A549 (cell line): ENCODE results near the gene SBF2. TPM values are rescaled to one million over a fixed set of nuclear protein-coding genes. Genes with fewer than 3 reads are reported as not detected.
A peak's percentile ranks its signal among the peaks of the same experiment; 100 is the strongest.

ENCODE experiments used
- ATAC-seq, 2 experiments: fragments of 200-7000 bp in 1 of 2; fragments of >200 bp in 1 of 2; cut with Nextera tagmentation in 1 of 2; cut with Tn5 transposase in 1 of 2; 3 replicates each; pipeline versions ENCODE4 v1.8.0 to v1.9.1; 2018 to 2020; ENCODE audit warnings: mild to moderate bottlenecking in 1 of 2, moderate library complexity in 1 of 2
- CTCF ChIA-PET: fragments of 300-600 bp; sonication (Branson Sonifier 250); formaldehyde crosslinking; extraction: SDS; loops from one replicate; lab custom pipeline; 2021; ENCODE audit warnings: antibody characterized with exemption, inconsistent platforms; lab: Yijun Ruan, JAX
- POLR2A ChIA-PET: fragments of 350-600 bp; formaldehyde crosslinking; extraction: SDS; loops from one replicate; lab custom pipeline; 2021; ENCODE audit warnings: antibody characterized with exemption, inconsistent platforms; lab: Yijun Ruan, JAX
- DNase-seq, 2 experiments: peaks; one replicate each; pipeline versions ENCODE4 v3.0.0 to v3.0.0-alpha.2; 2011 to 2016; ENCODE audit warnings: low read depth in 1 of 2, low spot score in 1 of 2
- FAIRE-seq: peaks from 2 replicates; lab custom pipeline; 2011; peaks lifted over from hg19 to GRCh38; lab: Jason Lieb, UNC
- H3K27ac ChIP-seq, 2 experiments: fragments of >200 bp; sonication (Bioruptor Twin); formaldehyde crosslinking; 3 replicates each; pipeline ENCODE4 v1.5.1; 2016 to 2017
- H3K4me1 ChIP-seq: fragments of >200 bp; sonication (Bioruptor Twin); formaldehyde crosslinking; 3 replicates; pipeline ENCODE4 v1.6.1; 2016
- H3K4me2 ChIP-seq: fragments of >200 bp; sonication (Bioruptor Twin); formaldehyde crosslinking; 3 replicates; pipeline ENCODE4 v1.6.1; 2016
- H3K4me3 ChIP-seq: fragments of >200 bp; sonication (Bioruptor Twin); formaldehyde crosslinking; 3 replicates; pipeline ENCODE4 v1.5.1; 2016
- H3K9me3 ChIP-seq: fragments of >200 bp; sonication (Bioruptor Twin); formaldehyde crosslinking; 3 replicates; pipeline ENCODE4 v1.6.1; 2016
- EHF ChIP-seq: fragments of 250-450 bp; sonication (Bioruptor Pico); IDR thresholded peaks from 2 replicates; pipeline ENCODE4 v1.5.0; 2020; ENCODE audit warnings: mild to moderate bottlenecking
- FOSL2 ChIP-seq, 2 experiments: fragments of 450-650 bp in 1 of 2; fragments of >200 bp in 1 of 2; sonication (Bioruptor Twin) in 1 of 2; formaldehyde crosslinking; IDR thresholded peaks; 2 replicates each; pipeline versions ENCODE4 v1.5.0 to v1.6.1; 2016 to 2020; ENCODE audit warnings: mild to moderate bottlenecking in 1 of 2, moderate library complexity in 1 of 2
- FOXS1 ChIP-seq: fragments of 250-450 bp; sonication (Bioruptor Pico); IDR thresholded peaks from 2 replicates; pipeline ENCODE4 v1.5.0; 2020; ENCODE audit warnings: mild to moderate bottlenecking, moderate library complexity
- JUN ChIP-seq, 2 experiments: fragments of >200 bp; sonication (Bioruptor Twin); formaldehyde crosslinking; IDR thresholded peaks; 2 replicates in 1 of 2; 3 replicates in 1 of 2; pipeline ENCODE4 v1.6.1; 2016 to 2017
- KDM1A ChIP-seq: fragments of 200-600 bp; sonication (generic); IDR thresholded peaks from 2 replicates; pipeline ENCODE4 v1.6.1; 2016; ENCODE audit warnings: low read depth, mild to moderate bottlenecking
- MAZ ChIP-seq: fragments of 150-350 bp; IDR thresholded peaks from 2 replicates; pipeline ENCODE4 v1.6.1; 2014; ENCODE audit warnings: antibody characterized with exemption, low read depth, low read length, borderline replicate concordance
- MYC ChIP-seq: IDR thresholded peaks from 2 replicates; pipeline ENCODE4 v1.6.1; 2012; ENCODE audit warnings: mild to moderate bottlenecking, inconsistent platforms, low read length, improper control_type of control experiment, borderline replicate concordance
- NPAS2 ChIP-seq: fragments of 250-450 bp; sonication (Bioruptor Pico); IDR thresholded peaks from 2 replicates; pipeline ENCODE4 v1.8.0; 2022; ENCODE audit warnings: mild to moderate bottlenecking, moderate library complexity, borderline replicate concordance
- PHF8 ChIP-seq: fragments of 200-600 bp; sonication (generic); IDR thresholded peaks from 2 replicates; pipeline ENCODE4 v1.6.1; 2016; ENCODE audit warnings: low read depth, mild to moderate bottlenecking, antibody characterized with exemption, moderate library complexity, borderline replicate concordance
- POLR2A ChIP-seq: IDR thresholded peaks from 2 replicates; pipeline ENCODE4 v1.6.1; 2012; ENCODE audit warnings: mild to moderate bottlenecking, low read length
- RAD21 ChIP-seq, 2 experiments: fragments of >200 bp in 1 of 2; sonication (Bioruptor Twin) in 1 of 2; formaldehyde crosslinking in 1 of 2; IDR thresholded peaks in 1 of 2; conservative IDR thresholded peaks in 1 of 2; 2 replicates in 1 of 2; 3 replicates in 1 of 2; pipeline ENCODE4 v1.6.1; 2012 to 2018; ENCODE audit warnings: inconsistent platforms in 1 of 2
- RCOR1 ChIP-seq: fragments of 150-350 bp; IDR thresholded peaks from 2 replicates; pipeline ENCODE4 v1.6.1; 2014; ENCODE audit warnings: antibody characterized with exemption, low read length, low read depth
- TP53 ChIP-seq: fragments of 250-450 bp; sonication (Bioruptor Pico); IDR thresholded peaks from 2 replicates; pipeline ENCODE4 v1.5.0; 2021; ENCODE audit warnings: mild to moderate bottlenecking, moderate library complexity
- ZSCAN20 ChIP-seq: fragments of 250-450 bp; sonication (Bioruptor Pico); IDR thresholded peaks from 2 replicates; pipeline ENCODE4 v1.8.0; 2022; ENCODE audit warnings: mild to moderate bottlenecking, moderate library complexity
- WGBS: methylation state at CpG from one replicate; pipeline ENCODE4 v1.1.6; 2017; ENCODE audit errors: missing lambda C conversion rate; 5-methylcytosine and 5-hydroxymethylcytosine counted together
- polyA plus RNA-seq, 4 experiments: library from polyadenylated mRNA; depleted of rRNA in 3 of 4; stranded (reverse); fragments of >200 nt; fragmentation: RNase III in 1 of 4; extraction: RNeasy Plus Mini Kit Qiagen cat#74134 plus additional on column Dnase treatment in 1 of 4; gene quantifications; 2 replicates in 3 of 4; 3 replicates in 1 of 4; pipeline ENCODE4 v1.2.3, GENCODE V29; 2011 to 2017
- TF ChIP-seq, protein P1 (sequence below): fragments of 450-650 bp; IDR thresholded peaks from 2 replicates; pipeline ENCODE4 v1.6.1; 2014; ENCODE audit warnings: antibody characterized with exemption
- TF ChIP-seq, protein P2 (sequence below): fragments of 150-350 bp; IDR thresholded peaks from 2 replicates; pipeline ENCODE4 v1.6.1; 2014; ENCODE audit warnings: low read depth, mild to moderate bottlenecking, low read length
- TF ChIP-seq, protein P3 (sequence below): fragments of >200 bp; sonication (Bioruptor Twin); formaldehyde crosslinking; IDR thresholded peaks from 3 replicates; pipeline ENCODE4 v1.5.1; 2016
- TF ChIP-seq, protein P4 (sequence below): IDR thresholded peaks from 2 replicates; pipeline ENCODE4 v1.6.1; 2012
- TF ChIP-seq, protein P5 (sequence below): IDR thresholded peaks from 2 replicates; pipeline ENCODE4 v1.6.1; 2012; ENCODE audit warnings: low read depth, borderline replicate concordance

The SBF2 gene
- polyA plus RNA-seq, 2 of the 4 experiments (the other 2 are of a cell fraction) = 11.1 to 49.6 TPM

DNA sequence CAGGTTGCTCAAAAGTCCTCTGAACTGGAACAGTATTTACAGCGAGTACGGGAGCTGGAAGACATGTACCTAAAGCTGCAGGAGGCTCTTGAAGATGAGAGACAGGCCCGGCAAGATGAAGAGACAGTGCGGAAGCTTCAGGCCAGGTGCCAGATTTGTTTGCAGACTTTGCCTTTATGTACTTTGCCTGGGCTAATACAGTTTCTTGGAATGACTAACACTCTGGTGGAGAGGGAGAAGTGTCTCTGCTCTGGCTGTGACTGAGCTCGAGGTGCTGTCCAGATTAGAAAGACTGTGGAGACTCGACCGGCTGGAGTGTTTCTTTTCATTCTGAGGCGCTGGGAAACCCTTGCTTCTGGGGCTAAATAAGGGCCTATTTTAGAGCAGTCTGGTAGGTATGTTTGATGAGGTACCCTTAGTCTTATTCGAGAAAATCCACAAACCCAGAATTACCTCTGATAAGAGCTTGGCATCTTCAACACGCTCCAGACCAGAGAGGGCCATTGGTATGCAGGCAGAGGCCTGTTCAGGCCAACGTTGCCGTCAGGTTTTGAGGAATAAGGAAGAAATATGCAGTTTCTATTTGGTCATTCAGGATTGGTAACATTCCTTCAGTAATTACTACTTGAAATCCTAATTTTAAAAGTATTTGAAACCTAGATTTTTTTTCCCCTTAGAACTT is 553.7 kb downstream of the SBF2 start (continued):
- TF ChIP-seq, protein P1, sequence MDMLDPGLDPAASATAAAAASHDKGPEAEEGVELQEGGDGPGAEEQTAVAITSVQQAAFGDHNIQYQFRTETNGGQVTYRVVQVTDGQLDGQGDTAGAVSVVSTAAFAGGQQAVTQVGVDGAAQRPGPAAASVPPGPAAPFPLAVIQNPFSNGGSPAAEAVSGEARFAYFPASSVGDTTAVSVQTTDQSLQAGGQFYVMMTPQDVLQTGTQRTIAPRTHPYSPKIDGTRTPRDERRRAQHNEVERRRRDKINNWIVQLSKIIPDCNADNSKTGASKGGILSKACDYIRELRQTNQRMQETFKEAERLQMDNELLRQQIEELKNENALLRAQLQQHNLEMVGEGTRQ = no peak
- TF ChIP-seq TP53 (CRISPR knock-in tag) (no peak), EHF (CRISPR knock-in tag) (no peak), PHF8 (no peak)
- TF ChIP-seq, protein P2, sequence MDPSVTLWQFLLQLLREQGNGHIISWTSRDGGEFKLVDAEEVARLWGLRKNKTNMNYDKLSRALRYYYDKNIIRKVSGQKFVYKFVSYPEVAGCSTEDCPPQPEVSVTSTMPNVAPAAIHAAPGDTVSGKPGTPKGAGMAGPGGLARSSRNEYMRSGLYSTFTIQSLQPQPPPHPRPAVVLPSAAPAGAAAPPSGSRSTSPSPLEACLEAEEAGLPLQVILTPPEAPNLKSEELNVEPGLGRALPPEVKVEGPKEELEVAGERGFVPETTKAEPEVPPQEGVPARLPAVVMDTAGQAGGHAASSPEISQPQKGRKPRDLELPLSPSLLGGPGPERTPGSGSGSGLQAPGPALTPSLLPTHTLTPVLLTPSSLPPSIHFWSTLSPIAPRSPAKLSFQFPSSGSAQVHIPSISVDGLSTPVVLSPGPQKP = no peak
- TF ChIP-seq, all 56 proteins: peak for 5

DNA sequence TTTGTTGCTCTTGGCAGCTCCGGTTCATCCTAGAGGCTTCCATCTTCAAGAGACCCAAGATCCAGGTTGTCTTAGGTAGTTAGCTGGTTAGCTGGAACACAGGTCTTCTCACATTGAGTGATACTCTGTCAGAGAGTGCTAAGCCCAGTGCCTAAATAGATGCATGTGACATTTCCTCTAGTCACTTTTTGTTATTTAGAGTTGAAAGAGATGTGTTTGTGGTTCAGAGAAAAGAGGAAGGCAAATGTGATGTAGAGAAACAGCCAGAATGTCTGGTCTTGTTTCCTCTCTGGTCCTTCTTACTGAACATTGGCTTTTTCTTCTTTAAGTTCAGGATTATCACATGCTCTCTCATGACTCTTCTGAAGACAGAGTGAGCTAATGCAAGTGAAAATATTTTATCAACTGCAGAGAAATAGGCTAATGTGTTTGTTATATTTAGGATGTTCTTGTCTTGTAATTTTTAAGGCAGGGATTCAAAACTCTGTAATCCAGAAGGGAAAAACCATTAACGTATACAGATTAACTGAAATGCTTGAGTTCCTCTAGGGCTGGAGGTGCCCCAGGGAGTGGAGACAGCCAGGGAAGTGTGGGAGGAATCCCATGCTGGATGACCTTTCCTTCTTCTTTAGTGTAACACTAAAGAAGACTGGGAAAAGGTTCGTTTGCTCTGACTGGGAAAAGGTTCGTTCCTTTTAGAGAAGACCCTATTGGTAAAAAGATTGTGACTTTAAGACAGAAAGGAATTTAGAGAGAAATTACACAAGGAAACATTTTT is 554.7 kb downstream of the SBF2 start:
- POLR2A ChIA-PET = interaction anchor here (1.1 to 1.2 kb wide), 2 partner anchors 75 to 126 kb away, joined by 4 to 5 read pairs; no protein-coding TSS in a partner anchor

DNA sequence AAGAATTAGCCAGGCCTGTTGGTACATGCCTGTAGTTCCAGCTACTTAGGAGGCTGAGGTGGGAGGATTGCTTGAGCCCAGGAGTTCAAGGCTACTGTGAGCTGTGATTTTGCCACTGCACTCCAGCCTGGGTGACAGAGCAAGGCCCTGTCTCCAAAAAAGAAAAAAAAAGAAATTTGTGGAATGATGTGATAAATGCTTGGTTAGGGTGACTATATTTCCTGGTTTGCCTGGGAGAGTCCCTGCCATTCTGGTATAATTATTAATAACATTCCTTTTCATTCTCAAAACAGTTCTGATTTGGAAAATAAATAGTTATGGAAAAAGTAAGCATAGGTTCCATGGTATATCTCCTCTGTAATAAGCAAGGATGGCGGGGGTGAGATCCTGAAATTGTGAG is 555.3 kb downstream of the SBF2 start:
- no peak overlapping the region for H3K4me3 ChIP-seq
- peak overlapping the region; percentile 61; the same call in 1 of the 3 replicates for H3K4me2 ChIP-seq
- TF ChIP-seq FOXS1 = no peak
- TF ChIP-seq, protein P3, sequence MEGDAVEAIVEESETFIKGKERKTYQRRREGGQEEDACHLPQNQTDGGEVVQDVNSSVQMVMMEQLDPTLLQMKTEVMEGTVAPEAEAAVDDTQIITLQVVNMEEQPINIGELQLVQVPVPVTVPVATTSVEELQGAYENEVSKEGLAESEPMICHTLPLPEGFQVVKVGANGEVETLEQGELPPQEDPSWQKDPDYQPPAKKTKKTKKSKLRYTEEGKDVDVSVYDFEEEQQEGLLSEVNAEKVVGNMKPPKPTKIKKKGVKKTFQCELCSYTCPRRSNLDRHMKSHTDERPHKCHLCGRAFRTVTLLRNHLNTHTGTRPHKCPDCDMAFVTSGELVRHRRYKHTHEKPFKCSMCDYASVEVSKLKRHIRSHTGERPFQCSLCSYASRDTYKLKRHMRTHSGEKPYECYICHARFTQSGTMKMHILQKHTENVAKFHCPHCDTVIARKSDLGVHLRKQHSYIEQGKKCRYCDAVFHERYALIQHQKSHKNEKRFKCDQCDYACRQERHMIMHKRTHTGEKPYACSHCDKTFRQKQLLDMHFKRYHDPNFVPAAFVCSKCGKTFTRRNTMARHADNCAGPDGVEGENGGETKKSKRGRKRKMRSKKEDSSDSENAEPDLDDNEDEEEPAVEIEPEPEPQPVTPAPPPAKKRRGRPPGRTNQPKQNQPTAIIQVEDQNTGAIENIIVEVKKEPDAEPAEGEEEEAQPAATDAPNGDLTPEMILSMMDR = no peak
- TF ChIP-seq RAD21 (conservative IDR thresholded peaks at IDR 0.05 in 1 of 2, IDR thresholded peaks at IDR 0.05 in 1 of 2) = no peak
- TF ChIP-seq FOSL2 (IDR thresholded peaks at IDR 0.05) = no peak
- TF ChIP-seq FOSL2 (CRISPR knock-in tag; IDR thresholded peaks at IDR 0.05) = no peak
- TF ChIP-seq, protein P4, sequence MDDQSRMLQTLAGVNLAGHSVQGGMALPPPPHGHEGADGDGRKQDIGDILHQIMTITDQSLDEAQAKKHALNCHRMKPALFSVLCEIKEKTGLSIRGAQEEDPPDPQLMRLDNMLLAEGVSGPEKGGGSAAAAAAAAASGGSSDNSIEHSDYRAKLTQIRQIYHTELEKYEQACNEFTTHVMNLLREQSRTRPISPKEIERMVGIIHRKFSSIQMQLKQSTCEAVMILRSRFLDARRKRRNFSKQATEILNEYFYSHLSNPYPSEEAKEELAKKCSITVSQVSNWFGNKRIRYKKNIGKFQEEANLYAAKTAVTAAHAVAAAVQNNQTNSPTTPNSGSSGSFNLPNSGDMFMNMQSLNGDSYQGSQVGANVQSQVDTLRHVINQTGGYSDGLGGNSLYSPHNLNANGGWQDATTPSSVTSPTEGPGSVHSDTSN = no peak
- TF ChIP-seq, protein P2 = no peak
- no peak for TF ChIP-seq RCOR1
- TF ChIP-seq PHF8 = no peak
- TF ChIP-seq JUN (IDR thresholded peaks at IDR 0.05) = no peak
- no peak for TF ChIP-seq MYC
- TF ChIP-seq, protein P5, sequence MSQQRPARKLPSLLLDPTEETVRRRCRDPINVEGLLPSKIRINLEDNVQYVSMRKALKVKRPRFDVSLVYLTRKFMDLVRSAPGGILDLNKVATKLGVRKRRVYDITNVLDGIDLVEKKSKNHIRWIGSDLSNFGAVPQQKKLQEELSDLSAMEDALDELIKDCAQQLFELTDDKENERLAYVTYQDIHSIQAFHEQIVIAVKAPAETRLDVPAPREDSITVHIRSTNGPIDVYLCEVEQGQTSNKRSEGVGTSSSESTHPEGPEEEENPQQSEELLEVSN = no peak
- TF ChIP-seq ZSCAN20 (CRISPR knock-in tag) = no peak
- no peak for TF ChIP-seq MAZ
- FAIRE-seq (no peak), ATAC-seq (no peak), DNase-seq (no peak)
- H3K9me3 ChIP-seq = peaks cover 4% of the 10 kb centered on the region; the same call in 1 of the 3 replicates
- POLR2A ChIA-PET = no interaction called here
- peaks cover 51% of the 10 kb centered on the region for H3K4me1 ChIP-seq
- WGBS = 91% methylated on average over 1 of the region's 1 CpG
- CTCF ChIA-PET = interaction anchor here (1.0 to 3.6 kb wide), 5 partner anchors 9 to 628 kb away, joined by 3 to 23 read pairs (median 5); partner anchors contain the start of gene ADM
- peak overlapping the region; percentile 63 to 76; a peak in 5 of 6 replicates for H3K27ac ChIP-seq

More for the DNA sequence above, 554.7 kb downstream of the SBF2 start:
- H3K9me3 ChIP-seq = peaks cover 4% of the 10 kb centered on the region; the same call in 1 of the 3 replicates
- no peak for DNase-seq
- TF ChIP-seq, protein P2 = no peak
- TF ChIP-seq KDM1A (no peak), POLR2A (no peak), RCOR1 (no peak), NPAS2 (CRISPR knock-in tag) (no peak)
- CTCF ChIA-PET = interaction anchor here (1.0 to 3.1 kb wide), 7 partner anchors 10 to 627 kb away, joined by 3 to 11 read pairs (median 6); partner anchors contain the start of gene ADM
- no peak overlapping the region for H3K4me3 ChIP-seq
- 72% methylated on average over 4 of the region's 4 CpGs for WGBS
- ATAC-seq = peak in 1 of 2 experiments; percentile 26; a peak in 2 of 6 replicates
- FAIRE-seq = no peak
- peak overlapping the region; percentile 63 to 76 for H3K27ac ChIP-seq
- H3K4me1 ChIP-seq = peaks cover 51% of the 10 kb centered on the region
- H3K4me2 ChIP-seq = peak overlapping the region; percentile 61
